Myocyte (in vitro differentiated cells): Measurements from ENCODE around the gene STEAP1B. TPM values are rescaled to one million over a fixed set of nuclear protein-coding genes. Genes with fewer than 3 reads are reported as not detected.
"Not testable (repeated sequence)": the region's sequence is repeated elsewhere in the genome, so short reads cannot be mapped to it uniquely, and the experiment has no call there.

Source experiments
- DNase-seq: peaks from one replicate; pipeline ENCODE4 v3.0.0-alpha.2; 2012; ENCODE audit warnings: low read depth
- total RNA-seq: library from RNA; depleted of rRNA; stranded (reverse); fragments of >200 nt; gene quantifications from 2 replicates; pipeline ENCODE4 v1.2.3, GENCODE V29; 2014

The STEAP1B gene
- total RNA-seq, 1 donor from 2014 or later = 0.99 TPM

GRCh38 chr7:22457471-22457870 is 42.5 kb downstream of the STEAP1B start:
- no peak for DNase-seq

- DNase-seq = no peak
Observed at GRCh38 chr7:22454446-22454845, 45.5 kb downstream of the STEAP1B start.

GRCh38 chr7:22452960-22453558 is 46.9 kb downstream of the STEAP1B start:
- no peak for DNase-seq

- DNase-seq = peak; percentile 40
Observed at GRCh38 chr7:22452142-22452959, 47.6 kb downstream of the STEAP1B start.

- not testable (repeated sequence) for DNase-seq
Observed at GRCh38 chr7:22450013-22450412, 50.0 kb downstream of the STEAP1B start.

GRCh38 chr7:22447762-22448161 is 52.2 kb downstream of the STEAP1B start:
- no peak for DNase-seq

GRCh38 chr7:22447008-22447407 is 53.0 kb downstream of the STEAP1B start:
- no peak for DNase-seq

- DNase-seq = no peak
Observed at GRCh38 chr7:22445853-22446252, 54.1 kb downstream of the STEAP1B start.

GRCh38 chr7:22445140-22445743 is 54.7 kb downstream of the STEAP1B start:
- peak; percentile 95 for DNase-seq

GRCh38 chr7:22444181-22444971 is 55.6 kb downstream of the STEAP1B start:
- DNase-seq = peak; percentile 65

- DNase-seq = no peak
Observed at GRCh38 chr7:22443370-22444180, 56.4 kb downstream of the STEAP1B start.

GRCh38 chr7:22442882-22443369 is 57.1 kb downstream of the STEAP1B start:
- no peak for DNase-seq

GRCh38 chr7:22442187-22442881 is 57.7 kb downstream of the STEAP1B start:
- DNase-seq = no peak

GRCh38 chr7:22441157-22441556 is 58.8 kb downstream of the STEAP1B start:
- DNase-seq = no peak

- no peak for DNase-seq
Observed at GRCh38 chr7:22438994-22439393, 61.0 kb downstream of the STEAP1B start.

- DNase-seq = not testable (repeated sequence)
Observed at GRCh38 chr7:22436552-22436951, 63.4 kb downstream of the STEAP1B start.

GRCh38 chr7:22435720-22436119 is 64.3 kb downstream of the STEAP1B start:
- no peak for DNase-seq

GRCh38 chr7:22435105-22435504 is 64.9 kb downstream of the STEAP1B start:
- DNase-seq = no peak

- peak; percentile 57 for DNase-seq
Observed at GRCh38 chr7:22433710-22434460, 66.1 kb downstream of the STEAP1B start.
